DMS 273 treated with DMSO at 0.1 percent for 48 hours (cell line): ENCODE results near the gene IL1RL2.

Experiments
- DNase-seq: peaks from one replicate; lab custom pipeline; 2025; lab: John Stamatoyannopoulos, UW

Gene IL1RL2

GRCh38 chr2:102158011-102158755 lies 28.6 kb upstream of the IL1RL2 start:
- no peak for DNase-seq

- DNase-seq, result no peak
Observed at GRCh38 chr2:102159295-102159694, 27.5 kb upstream of the IL1RL2 start.

- no peak for DNase-seq
Observed at GRCh38 chr2:102166189-102166845, 20.5 kb upstream of the IL1RL2 start.

- no peak for DNase-seq
Observed at GRCh38 chr2:102168026-102168771, 18.6 kb upstream of the IL1RL2 start.

GRCh38 chr2:102171946-102172345 lies 14.9 kb upstream of the IL1RL2 start:
- DNase-seq, result no peak

- DNase-seq, result no peak
Observed at GRCh38 chr2:102172745-102173144, 14.1 kb upstream of the IL1RL2 start.

- no peak for DNase-seq
Observed at GRCh38 chr2:102176172-102176571, 10.7 kb upstream of the IL1RL2 start.

- DNase-seq, result no peak
Observed at GRCh38 chr2:102177814-102178478, 8.9 kb upstream of the IL1RL2 start.

GRCh38 chr2:102179061-102179460 lies 7.8 kb upstream of the IL1RL2 start:
- DNase-seq, result no peak

- DNase-seq, result no peak
Observed at GRCh38 chr2:102179788-102180686, 6.8 kb upstream of the IL1RL2 start.

GRCh38 chr2:102180687-102180999 lies 6.2 kb upstream of the IL1RL2 start:
- no peak for DNase-seq

- DNase-seq, result no peak
Observed at GRCh38 chr2:102181376-102181775, 5.4 kb upstream of the IL1RL2 start.

GRCh38 chr2:102181919-102182635 lies 4.7 kb upstream of the IL1RL2 start:
- DNase-seq, result no peak

- DNase-seq, result no peak
Observed at GRCh38 chr2:102184018-102184417, 2.8 kb upstream of the IL1RL2 start.

- no peak for DNase-seq
Observed at GRCh38 chr2:102184568-102184967, 2.3 kb upstream of the IL1RL2 start.

- DNase-seq, result no peak
Observed at GRCh38 chr2:102185347-102185746, 1.5 kb upstream of the IL1RL2 start.

GRCh38 chr2:102187496-102188150 lies 800 bp downstream of the IL1RL2 start:
- DNase-seq, result no peak

- DNase-seq, result no peak
Observed at GRCh38 chr2:102190430-102191107, 3.7 kb downstream of the IL1RL2 start.

GRCh38 chr2:102191501-102191900 lies 4.7 kb downstream of the IL1RL2 start:
- DNase-seq, result no peak

GRCh38 chr2:102193074-102193473 lies 6.3 kb downstream of the IL1RL2 start:
- DNase-seq, result no peak
